HG03025 (cell line): ENCODE results near the gene TUSC1.
"Not testable (repeated sequence)": the region's sequence is repeated elsewhere in the genome, so short reads cannot be mapped to it uniquely, and the experiment has no call there.

Source experiments
- ATAC-seq: cut with Tn5 transposase; IDR thresholded peaks from one replicate; pipeline ENCODE4 v1.9.1; 2021; ENCODE audit warnings: mild to moderate bottlenecking, moderate library complexity; ENCODE audit not compliant: unreplicated experiment, low FRiP score

TUSC1 gene

GRCh38 chr9:25678147-25678666 lies at the start of gene TUSC1:
Gene TUSC1 (minus strand): TSS chr9:25678444. CDS start chr9:25678312, 132 bp downstream.
- ATAC-seq = no peak

- ATAC-seq = no peak
Observed at GRCh38 chr9:25726871-25727410, 48.7 kb upstream of the TUSC1 start.

GRCh38 chr9:25724424-25724823 lies 46.2 kb upstream of the TUSC1 start:
- no peak for ATAC-seq

- ATAC-seq = no peak
Observed at GRCh38 chr9:25716220-25716872, 38.1 kb upstream of the TUSC1 start.

GRCh38 chr9:25709941-25710340 lies 31.7 kb upstream of the TUSC1 start:
- ATAC-seq = no peak

- ATAC-seq = no peak
Observed at GRCh38 chr9:25704800-25705199, 26.6 kb upstream of the TUSC1 start.

GRCh38 chr9:25703701-25704357 lies 25.6 kb upstream of the TUSC1 start:
- no peak for ATAC-seq

- ATAC-seq = no peak
Observed at GRCh38 chr9:25702536-25702935, 24.3 kb upstream of the TUSC1 start.

- ATAC-seq = not testable (repeated sequence)
Observed at GRCh38 chr9:25700899-25701298, 22.7 kb upstream of the TUSC1 start.

- no peak for ATAC-seq
Observed at GRCh38 chr9:25700430-25700829, 22.2 kb upstream of the TUSC1 start.

GRCh38 chr9:25691786-25692185 lies 13.5 kb upstream of the TUSC1 start:
- ATAC-seq = no peak

GRCh38 chr9:25684321-25684720 lies 6.1 kb upstream of the TUSC1 start:
- ATAC-seq = no peak

GRCh38 chr9:25681266-25681665 lies 3.0 kb upstream of the TUSC1 start:
- no peak for ATAC-seq

GRCh38 chr9:25678846-25679360 lies 659 bp upstream of the TUSC1 start:
- no peak for ATAC-seq

- ATAC-seq = no peak
Observed at GRCh38 chr9:25677301-25678146, 720 bp downstream of the TUSC1 start.

- ATAC-seq = not testable (repeated sequence)
Observed at GRCh38 chr9:25675858-25676257, 2.4 kb downstream of the TUSC1 start.

- ATAC-seq = no peak
Observed at GRCh38 chr9:25658571-25658970, 19.7 kb downstream of the TUSC1 start.

GRCh38 chr9:25654417-25654816 lies 23.8 kb downstream of the TUSC1 start:
- ATAC-seq = no peak

- no peak for ATAC-seq
Observed at GRCh38 chr9:25648116-25648515, 30.1 kb downstream of the TUSC1 start.

GRCh38 chr9:25636026-25636425 lies 42.2 kb downstream of the TUSC1 start:
- no peak for ATAC-seq

GRCh38 chr9:25629231-25629630 lies 49.0 kb downstream of the TUSC1 start:
- no peak for ATAC-seq
